Mammary epithelial cell (primary cell): ENCODE results near the gene KRTAP3-2.

Experiments
- EZH2 ChIP-seq: IDR thresholded peaks from 2 replicates; pipeline ENCODE4 v1.6.1; 2012; ENCODE audit warnings: low read length, inconsistent platforms, borderline replicate concordance
- TF ChIP-seq, protein P1 (sequence below), 2 donors: IDR thresholded peaks in 1 of 2; conservative IDR thresholded peaks in 1 of 2; 2 replicates each; pipeline ENCODE4 v1.5.1; 2011 to 2012; ENCODE audit warnings: inconsistent platforms in 2 of 2, low read length in 2 of 2, mild to moderate bottlenecking in 2 of 2, control low read depth in 1 of 2, low read depth in 1 of 2; ENCODE audit not compliant: insufficient read depth in 1 of 2; ENCODE audit errors: extremely low read depth in 1 of 2

DNA sequence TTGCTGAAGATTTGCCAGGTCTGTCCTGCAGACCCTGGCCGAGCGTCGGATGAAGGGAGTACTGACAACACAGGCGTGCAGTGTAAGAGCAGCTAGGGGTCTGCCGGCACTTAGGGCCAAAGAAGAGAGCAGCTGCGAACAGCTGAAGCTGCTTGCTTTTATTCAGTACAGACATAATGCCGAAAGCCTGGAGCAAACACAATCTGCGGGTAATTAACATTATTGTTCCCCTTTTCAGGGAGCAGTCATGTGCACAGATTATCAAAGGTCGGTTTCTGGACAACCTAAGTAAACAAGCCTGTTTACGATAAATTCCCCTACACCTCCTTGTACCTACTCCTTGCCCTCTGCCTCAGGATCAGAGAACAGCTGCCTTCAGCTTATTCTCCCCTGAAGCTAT is 50.3 kb downstream of the KRTAP3-2 start:
- TF ChIP-seq, protein P1, sequence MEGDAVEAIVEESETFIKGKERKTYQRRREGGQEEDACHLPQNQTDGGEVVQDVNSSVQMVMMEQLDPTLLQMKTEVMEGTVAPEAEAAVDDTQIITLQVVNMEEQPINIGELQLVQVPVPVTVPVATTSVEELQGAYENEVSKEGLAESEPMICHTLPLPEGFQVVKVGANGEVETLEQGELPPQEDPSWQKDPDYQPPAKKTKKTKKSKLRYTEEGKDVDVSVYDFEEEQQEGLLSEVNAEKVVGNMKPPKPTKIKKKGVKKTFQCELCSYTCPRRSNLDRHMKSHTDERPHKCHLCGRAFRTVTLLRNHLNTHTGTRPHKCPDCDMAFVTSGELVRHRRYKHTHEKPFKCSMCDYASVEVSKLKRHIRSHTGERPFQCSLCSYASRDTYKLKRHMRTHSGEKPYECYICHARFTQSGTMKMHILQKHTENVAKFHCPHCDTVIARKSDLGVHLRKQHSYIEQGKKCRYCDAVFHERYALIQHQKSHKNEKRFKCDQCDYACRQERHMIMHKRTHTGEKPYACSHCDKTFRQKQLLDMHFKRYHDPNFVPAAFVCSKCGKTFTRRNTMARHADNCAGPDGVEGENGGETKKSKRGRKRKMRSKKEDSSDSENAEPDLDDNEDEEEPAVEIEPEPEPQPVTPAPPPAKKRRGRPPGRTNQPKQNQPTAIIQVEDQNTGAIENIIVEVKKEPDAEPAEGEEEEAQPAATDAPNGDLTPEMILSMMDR (conservative IDR thresholded peaks at IDR 0.05 in 1 of 2, IDR thresholded peaks at IDR 0.05 in 1 of 2; ENCODE audit: extremely low read depth in 1 of 2, insufficient read depth in 1 of 2, low read depth in 1 of 2, low read length in 2 of 2) = no peak
- TF ChIP-seq EZH2 = no peak
